Measurements from ENCODE around the gene TNNC2.

TNNC2 gene

GRCh38 chr20:45788351-45788750 is 38.8 kb downstream of the TNNC2 start:
- no peak for DNase-seq

GRCh38 chr20:45783656-45784294 is 43.3 kb downstream of the TNNC2 start:
- DNase-seq = peak in 43 of 56 donors; percentile 1 to 59 (median 16)

GRCh38 chr20:45782890-45783289 is 44.2 kb downstream of the TNNC2 start:
- DNase-seq = no peak

- DNase-seq = no peak
Measured at GRCh38 chr20:45781391-45781931, 45.7 kb downstream of the TNNC2 start.

GRCh38 chr20:45780159-45780558 is 47.0 kb downstream of the TNNC2 start:
- DNase-seq = no peak

GRCh38 chr20:45779011-45779915 is 47.8 kb downstream of the TNNC2 start:
- peak in 9 of 56 donors; percentile 0 to 41 (median 10) for DNase-seq

- DNase-seq = no peak
Measured at GRCh38 chr20:45776931-45777330, 50.2 kb downstream of the TNNC2 start.

GRCh38 chr20:45775411-45775810 is 51.7 kb downstream of the TNNC2 start:
- DNase-seq = no peak

- no peak for DNase-seq
Measured at GRCh38 chr20:45774945-45775344, 52.2 kb downstream of the TNNC2 start.
